HG03103 (cell line): ENCODE measurements around the gene ZNF830.
"Not testable (repeated sequence)": the region's sequence is repeated elsewhere in the genome, so short reads cannot be mapped to it uniquely, and the experiment has no call there.

Source experiments
- ATAC-seq: cut with Tn5 transposase; IDR thresholded peaks from one replicate; pipeline ENCODE4 v1.9.1; 2021; ENCODE audit warnings: low read depth; ENCODE audit not compliant: unreplicated experiment

ZNF830 gene

GRCh38 chr17:34961093-34961911, at the start of gene ZNF830, which contains the start of gene CCT6B:
TSS of gene ZNF830 (plus strand) at chr17:34961540. CDS start at chr17:34961567, 27 bp downstream.
TSS of gene CCT6B (minus strand) at chr17:34961460. CDS start at chr17:34961393, 67 bp downstream.
- ATAC-seq = peak; percentile 87

GRCh38 chr17:34913001-34913400, 48.3 kb upstream of the ZNF830 start:
- ATAC-seq = no peak

GRCh38 chr17:34916120-34916519, 45.2 kb upstream of the ZNF830 start:
- no peak for ATAC-seq

DNA sequence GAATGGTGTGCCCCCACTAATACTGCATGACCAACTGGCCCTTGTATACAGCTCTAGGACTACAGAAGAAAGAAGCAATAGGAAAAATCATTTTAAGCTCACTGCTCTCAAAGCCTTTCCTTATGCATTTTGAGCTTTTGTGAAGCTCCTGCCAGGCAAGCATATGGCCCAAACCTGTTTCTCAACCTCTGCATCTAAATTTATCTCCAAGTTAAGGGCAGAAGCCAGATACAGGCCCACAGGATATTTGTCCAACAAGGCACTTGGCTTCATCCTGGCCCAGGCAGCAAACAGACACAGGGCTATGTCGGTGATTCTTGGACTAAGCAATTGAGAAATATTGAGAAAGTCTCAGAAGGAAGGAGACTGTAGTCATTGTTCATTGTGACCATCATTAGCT, 44.0 kb upstream of the ZNF830 start:
- no peak for ATAC-seq

- no peak for ATAC-seq
These were observed 40.7 kb upstream of the ZNF830 start for GRCh38 chr17:34920676-34921075.

DNA sequence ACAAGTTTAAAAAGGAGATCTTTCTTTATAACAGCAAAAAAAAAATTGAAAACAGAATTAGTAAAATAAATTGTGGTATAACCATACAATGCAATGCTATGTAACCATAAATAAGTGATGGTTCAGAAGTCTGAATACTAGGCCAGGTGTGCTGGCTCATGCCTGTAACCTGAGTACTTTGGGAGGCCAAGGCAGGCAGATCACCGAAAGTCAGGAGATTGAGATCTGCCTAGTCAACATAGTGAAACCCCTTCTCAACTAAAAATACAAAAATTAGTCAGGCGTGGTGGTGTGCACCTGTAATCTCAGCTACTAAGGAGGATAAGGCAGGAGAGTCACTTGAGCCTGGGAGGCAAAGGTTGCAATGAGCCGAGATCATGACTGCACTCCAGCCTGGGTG, 34.7 kb upstream of the ZNF830 start:
- ATAC-seq = no peak

DNA sequence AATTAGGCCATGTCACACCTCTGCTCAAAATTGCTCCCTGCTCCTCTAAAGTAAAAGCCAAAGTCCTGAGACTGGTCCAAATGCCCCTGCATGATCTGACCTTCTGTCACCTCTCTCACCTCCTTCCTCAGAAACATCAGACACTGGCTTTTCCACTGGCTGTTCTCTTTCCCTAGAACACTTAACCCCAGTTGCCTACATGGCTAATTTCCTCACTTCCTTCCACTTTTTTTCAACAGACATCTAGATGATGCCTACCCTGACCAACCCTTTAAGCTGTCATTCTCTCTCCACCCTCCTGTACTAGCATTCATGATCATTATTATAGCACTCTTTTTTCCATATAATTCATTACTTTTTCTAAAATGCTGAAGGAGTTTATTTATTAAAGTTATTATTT, 31.1 kb upstream of the ZNF830 start:
- ATAC-seq = no peak

DNA sequence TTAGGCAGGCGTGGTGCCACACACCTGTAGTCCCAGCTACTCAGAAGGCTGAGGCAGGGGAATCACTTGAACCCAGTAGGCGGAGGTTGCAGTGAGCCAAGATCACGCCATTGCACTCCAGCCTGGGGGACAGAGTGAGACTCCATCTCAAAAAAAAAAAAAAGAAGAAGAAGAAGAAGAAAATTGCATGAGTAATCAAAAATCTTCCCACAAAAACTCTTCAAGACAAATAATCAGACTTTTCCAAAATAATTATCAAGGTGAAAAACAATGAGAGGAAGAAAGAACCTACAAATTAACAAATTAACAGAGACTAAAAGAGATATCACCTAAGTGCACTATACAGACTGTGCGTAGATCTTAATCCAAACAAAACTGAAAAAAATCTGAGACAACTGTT, 10.6 kb upstream of the ZNF830 start:
- ATAC-seq = not testable (repeated sequence)

GRCh38 chr17:34958438-34958837, 2.9 kb upstream of the ZNF830 start:
- no peak for ATAC-seq

- no peak for ATAC-seq
These were observed 12.8 kb downstream of the ZNF830 start for GRCh38 chr17:34974179-34974578.

DNA sequence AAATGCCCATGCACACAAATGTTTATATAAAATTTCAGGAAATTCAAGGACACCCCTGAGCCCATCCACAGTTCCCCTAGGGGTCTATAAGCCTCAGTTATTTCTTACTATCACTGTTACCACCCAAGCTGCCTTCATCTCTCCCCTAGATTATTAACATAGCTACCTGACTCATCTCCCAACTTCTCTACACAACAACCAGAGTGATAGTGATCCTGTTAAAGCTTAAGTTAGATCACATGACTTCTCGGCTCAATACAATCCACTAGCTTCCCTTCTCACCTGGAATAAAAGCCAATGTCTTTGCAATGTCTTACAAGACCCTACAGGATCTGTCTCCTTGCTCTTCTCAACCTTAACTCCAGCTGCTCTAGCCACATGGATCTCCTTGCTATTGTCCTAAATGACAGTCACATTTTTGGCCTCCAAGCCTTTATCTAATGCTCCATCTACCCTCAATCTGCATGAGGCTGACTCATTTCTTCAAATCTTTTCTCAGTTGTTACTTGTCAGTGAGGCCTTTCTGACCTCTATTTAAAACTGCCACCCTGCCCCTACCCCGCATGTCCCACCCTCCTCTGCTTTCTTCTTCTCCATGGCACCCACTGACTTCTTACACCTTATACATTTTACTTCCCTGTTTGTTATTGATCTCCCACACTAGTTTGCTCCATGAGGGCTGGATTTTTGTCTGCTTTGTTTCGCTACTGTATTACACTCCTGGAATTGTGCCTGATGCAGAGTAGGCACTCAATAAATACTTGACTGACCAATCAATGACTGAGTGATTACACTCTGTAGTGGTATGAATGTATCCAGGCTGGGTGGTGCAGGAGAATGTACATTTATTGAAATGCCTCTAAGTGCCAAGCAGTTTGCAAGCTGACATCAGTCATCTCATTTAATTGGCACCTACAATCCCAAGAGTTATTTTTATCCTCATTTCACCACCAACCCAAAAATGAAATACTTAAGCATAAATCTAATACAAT, 13.8 kb downstream of the ZNF830 start:
- ATAC-seq = no peak

GRCh38 chr17:34979153-34979552, 17.8 kb downstream of the ZNF830 start:
- ATAC-seq = no peak

DNA sequence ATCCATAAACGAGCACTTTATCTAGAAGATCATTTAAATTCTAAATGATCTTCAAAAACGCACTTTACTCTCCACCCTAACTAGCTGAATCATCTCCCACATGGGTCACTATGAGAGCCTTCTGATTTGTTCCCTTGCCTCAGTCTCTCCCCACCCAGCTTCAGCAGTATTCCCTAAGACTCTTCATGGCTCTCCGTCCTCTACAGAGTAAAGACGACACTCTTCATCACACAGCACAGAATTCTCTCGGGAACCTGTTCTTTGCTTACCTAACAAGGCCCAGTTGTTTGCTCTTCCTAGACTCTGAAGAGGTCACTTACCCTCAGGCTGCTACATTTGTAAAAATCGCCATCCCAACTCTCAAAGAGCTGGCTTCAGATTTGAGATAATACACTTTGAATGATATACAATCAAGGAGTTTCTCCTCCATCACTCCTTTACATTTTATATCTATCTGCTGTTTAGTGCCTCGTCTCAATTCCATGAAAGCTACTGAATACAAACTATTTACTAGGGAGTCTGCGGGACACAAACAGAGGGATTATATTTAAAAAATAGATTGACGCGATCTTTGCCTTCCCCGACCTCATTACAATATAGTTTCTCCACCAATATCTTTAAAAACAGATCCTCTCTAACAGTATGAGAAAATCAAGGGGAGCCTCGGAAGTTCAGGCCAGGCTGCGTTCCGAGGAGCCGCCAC, 18.5 kb downstream of the ZNF830 start:
- no peak for ATAC-seq

- ATAC-seq = peak; percentile 66
These were observed 19.0 kb downstream of the ZNF830 start, which contains the start of gene LIG3 for GRCh38 chr17:34980353-34980680. TSS of gene LIG3 (plus strand) at chr17:34980512. CDS start at chr17:34983006, 2,494 bp downstream.

DNA sequence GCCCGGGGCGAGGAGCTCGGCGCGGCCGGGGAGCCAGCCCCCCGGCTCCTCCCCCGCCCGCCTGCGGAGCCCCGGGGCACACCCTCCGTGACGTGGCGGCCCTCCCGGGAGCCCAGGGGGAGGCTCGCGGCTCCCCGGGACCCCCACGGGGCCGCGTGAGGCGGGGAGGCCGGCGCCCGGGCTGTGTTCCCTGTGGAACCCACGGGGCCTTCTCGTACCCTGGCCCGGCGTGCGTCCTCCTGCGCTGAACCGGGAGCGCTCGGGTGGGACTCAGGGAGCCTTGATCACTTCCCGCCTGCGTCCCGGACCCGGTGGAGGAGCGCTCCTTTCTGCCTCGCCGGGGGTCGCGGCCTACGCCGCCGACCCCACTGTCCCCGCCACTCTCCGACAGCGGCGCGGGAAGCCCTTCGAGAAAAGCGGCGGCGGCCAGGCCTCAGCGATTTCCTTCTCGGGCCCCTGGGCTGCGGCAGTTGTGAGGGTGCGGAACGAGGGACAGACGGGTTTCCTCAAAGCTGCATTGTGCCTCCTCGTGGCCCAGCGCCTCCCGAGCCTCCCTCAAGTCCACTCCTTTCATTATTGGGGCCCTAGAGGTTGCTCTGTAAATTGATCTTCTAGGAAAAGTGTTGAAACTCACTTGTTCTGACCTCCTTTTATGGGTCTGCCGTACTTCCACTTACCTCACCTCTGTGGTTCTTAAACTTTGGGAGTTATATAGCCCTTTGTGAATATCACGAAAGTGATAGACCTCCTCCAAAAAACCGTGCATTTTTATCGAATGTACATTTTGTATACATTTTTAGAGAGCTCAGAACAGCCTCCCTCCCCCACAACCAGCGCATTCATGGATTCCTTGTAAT, 19.6 kb downstream of the ZNF830 start:
- ATAC-seq = peak; percentile 73

- ATAC-seq = no peak
These were observed 20.4 kb downstream of the ZNF830 start for GRCh38 chr17:34981538-34982241.

DNA sequence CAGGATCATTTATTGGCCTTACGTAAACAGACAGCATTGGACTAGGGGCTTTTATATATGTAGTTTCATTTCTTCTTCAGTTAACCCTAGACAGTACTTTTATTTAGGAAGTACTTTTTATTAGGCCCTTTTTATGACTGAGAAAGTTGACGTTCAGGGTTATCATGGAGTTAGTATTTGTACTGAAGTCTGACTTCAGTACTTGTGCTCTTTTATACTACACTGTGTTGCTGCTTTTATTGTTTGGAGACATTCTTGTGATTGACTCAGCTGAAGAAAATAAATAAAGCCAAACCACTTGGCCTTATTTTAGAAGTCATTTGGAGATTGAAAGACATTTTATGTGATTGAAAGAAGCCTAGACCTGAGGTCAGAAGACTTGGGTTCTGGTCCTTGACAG, 25.9 kb downstream of the ZNF830 start:
- ATAC-seq = no peak

GRCh38 chr17:34988644-34989043, 27.3 kb downstream of the ZNF830 start:
- ATAC-seq = no peak

- no peak for ATAC-seq
These were observed 28.1 kb downstream of the ZNF830 start for GRCh38 chr17:34989473-34989872.
